NCI-H345 (cell line): Measurements from ENCODE around the gene MAGEA1.
"Not testable (repeated sequence)": the region's sequence is repeated elsewhere in the genome, so short reads cannot be mapped to it uniquely, and the experiment has no call there.

Experiments used
- DNase-seq: peaks from one replicate; lab custom pipeline; 2025; lab: John Stamatoyannopoulos, UW

The MAGEA1 gene, protein sequence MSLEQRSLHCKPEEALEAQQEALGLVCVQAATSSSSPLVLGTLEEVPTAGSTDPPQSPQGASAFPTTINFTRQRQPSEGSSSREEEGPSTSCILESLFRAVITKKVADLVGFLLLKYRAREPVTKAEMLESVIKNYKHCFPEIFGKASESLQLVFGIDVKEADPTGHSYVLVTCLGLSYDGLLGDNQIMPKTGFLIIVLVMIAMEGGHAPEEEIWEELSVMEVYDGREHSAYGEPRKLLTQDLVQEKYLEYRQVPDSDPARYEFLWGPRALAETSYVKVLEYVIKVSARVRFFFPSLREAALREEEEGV

DNA sequence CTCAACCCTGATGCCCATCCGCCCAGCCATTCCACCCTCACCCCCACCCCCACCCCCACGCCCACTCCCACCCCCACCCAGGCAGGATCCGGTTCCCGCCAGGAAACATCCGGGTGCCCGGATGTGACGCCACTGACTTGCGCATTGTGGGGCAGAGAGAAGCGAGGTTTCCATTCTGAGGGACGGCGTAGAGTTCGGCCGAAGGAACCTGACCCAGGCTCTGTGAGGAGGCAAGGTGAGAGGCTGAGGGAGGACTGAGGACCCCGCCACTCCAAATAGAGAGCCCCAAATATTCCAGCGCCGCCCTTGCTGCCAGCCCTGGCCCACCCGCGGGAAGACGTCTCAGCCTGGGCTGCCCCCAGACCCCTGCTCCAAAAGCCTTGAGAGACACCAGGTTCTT lies at the start of gene MAGEA1:
TSS of gene MAGEA1 (plus strand) at position 154 of the 400 bp plus-strand sequence. CDS start 3,106 bp downstream, outside the sequence.
- DNase-seq: no peak

DNA sequence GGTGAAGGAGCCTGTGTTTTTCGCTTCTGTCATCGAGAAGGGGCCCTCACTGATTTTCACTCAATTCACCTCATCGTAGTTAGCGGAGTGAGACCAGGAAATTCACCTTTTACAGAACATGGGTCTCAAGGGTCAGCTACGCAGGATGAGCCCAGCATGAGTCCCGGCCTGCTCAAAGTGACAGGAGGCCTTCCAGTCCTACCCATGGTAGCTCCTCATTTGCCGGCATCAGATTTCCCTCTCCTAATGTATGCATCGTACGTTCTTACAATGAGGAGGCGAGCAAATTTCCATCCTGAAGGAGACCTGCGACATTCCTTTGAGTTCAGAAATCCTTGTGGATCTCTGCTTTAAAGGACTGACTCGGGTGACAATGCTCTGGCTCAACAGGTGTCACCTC lies 46.2 kb upstream of the MAGEA1 start:
- not testable (repeated sequence) for DNase-seq

DNA sequence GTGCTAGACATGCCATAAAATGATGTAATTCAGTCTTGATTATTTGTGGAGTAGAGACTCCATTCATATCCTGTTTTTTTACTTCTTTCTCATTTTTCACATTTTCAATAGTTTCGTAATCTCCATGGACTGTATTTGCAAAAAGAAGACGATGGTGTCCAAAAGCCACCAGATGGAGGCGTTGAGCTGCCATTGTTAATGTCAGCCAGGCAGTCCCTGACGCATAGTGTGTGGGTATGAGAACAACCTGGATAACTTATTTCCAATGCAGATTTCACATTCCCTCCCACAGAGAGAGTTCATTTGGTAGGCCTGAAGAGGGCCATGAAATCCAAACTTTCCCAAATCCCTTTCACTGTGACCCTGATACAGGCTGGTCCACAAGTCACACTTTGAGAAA lies 40.0 kb upstream of the MAGEA1 start:
- DNase-seq: not testable (repeated sequence)

DNA sequence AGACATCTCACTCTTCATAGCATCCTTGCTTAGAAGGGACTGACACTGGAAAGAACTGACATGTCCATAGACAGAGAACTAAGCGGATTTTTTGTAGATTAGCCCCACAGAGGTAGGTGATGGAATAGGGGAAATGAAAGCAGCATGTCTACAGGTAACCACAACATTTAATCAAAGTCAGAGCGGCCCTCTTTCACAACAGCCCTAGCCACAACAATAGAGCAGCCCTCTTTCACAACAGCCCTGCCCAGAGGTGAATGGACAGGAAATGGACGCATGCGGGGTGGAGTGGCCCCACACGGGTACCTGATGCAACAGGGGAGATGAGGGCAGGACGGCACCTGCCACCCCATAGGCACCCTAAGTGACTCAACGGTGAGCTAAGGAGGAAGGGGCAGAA lies 32.8 kb upstream of the MAGEA1 start:
- DNase-seq: not testable (repeated sequence)

DNA sequence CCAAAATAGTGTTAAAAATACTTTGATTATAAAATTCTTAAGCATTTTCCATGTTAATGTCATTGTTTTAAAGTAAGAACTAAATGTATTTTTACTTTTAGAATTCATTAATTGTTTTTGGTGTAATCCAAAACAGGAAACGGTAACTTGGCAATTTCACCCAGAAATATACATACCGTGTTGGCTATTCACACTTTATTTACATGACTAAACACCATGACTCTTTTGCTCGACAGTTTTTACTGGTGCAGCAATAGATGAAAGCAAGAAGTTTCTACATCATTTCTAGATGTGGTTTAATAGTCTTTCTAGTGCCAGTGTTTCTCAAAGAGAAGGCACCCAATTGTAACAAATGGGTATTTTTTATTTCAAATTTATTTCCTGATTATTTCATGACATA lies 25.6 kb upstream of the MAGEA1 start:
- no peak for DNase-seq

DNA sequence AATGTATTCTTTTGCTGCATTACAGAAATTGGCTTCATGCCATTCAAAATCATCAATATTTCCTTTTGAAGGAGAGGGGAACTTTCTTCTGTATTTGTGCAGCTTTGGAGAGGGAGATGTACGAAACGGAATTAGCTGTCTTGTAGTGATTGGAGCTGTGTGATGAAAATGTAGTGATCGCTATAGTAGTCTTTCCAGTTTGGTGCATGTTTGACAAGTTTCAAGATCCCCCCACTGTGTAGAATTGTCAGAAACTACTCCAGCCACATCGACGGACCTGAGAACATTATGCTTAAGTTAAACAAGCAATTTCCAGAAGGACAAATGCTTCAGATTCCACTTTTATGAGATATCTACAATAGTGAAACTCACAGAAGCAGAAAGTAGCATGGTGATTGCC lies 21.6 kb upstream of the MAGEA1 start:
- DNase-seq: no peak

DNA sequence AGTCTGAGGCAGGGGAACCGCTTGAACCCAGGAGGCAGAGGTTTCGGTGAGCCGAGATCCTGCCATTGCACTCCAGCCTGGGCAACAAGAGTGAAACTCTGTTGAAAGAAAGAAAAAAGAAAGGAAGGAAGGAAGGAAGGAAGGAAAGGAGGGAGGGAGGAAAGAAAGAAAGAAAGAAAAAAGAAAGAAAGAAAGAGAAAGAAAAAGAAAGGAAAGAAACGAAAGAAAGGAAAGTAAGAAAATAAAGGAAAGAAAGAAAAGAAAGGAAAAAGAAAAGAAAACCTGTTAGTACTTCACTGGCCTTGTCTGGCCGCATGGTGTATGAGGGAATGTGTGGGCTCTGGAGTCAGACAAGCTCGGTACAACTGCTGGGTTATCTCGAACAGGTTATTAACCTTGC lies 20.8 kb upstream of the MAGEA1 start:
- no peak for DNase-seq

DNA sequence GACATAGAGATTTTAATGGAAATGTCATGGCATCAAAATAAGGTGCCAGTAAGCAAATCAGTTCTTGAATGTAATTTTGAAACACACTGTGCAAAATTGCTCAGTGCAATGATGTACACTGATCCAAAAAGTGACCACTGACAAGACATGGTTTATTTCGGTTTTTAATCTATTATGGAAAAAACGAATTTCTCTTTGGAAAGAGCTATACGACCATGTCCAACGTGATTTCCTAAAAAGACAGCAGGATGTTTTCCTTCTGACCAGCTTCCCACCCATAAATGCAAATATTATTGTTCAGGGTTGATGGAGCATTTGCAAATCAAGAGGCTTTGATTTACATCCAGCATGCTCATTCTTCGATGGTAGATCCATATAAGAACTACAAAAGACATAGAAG lies 17.1 kb upstream of the MAGEA1 start:
- no peak for DNase-seq

DNA sequence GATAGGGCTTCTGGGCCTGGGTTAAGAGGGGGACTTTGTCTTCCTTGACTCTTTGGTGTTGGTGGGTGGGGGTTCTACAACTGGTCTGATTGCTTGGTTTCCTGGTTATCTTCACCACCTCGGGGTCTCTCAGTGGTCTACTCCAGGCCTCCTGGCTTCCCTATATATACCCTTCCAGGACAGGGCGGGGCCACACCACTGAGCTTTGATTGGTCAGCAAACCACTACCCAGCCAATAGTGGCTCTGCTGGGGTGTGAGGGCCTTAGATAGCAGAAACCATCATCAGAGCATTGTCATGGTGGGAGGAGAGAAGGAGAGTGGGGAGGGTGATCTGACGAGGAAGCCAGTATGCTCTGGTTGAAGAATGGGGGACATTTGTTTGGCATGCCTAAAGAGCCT lies 14.4 kb upstream of the MAGEA1 start:
- no peak for DNase-seq

DNA sequence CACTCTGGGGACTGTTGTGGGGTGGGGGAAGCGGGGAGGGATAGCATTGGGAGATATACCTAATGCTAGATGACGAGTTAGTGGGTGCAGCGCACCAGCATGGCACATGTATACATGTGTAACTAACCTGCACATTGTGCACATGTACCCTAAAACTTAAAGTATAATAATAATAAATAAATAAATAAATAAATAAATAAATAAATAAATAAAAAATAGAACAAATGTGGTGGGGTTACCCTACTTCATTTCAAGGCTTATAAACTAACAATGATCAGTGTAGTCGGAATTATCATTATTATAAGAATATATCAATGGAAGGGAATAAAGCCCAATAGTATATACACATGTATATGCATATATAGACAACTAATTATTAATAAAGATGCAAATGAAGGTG lies 10.7 kb upstream of the MAGEA1 start:
- not testable (repeated sequence) for DNase-seq

DNA sequence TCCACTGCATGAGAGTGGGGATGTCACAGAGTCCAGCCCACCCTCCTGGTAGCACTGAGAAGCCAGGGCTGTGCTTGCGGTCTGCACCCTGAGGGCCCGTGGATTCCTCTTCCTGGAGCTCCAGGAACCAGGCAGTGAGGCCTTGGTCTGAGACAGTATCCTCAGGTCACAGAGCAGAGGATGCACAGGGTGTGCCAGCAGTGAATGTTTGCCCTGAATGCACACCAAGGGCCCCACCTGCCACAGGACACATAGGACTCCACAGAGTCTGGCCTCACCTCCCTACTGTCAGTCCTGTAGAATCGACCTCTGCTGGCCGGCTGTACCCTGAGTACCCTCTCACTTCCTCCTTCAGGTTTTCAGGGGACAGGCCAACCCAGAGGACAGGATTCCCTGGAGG lies 2.7 kb downstream of the MAGEA1 start:
- no peak for DNase-seq

DNA sequence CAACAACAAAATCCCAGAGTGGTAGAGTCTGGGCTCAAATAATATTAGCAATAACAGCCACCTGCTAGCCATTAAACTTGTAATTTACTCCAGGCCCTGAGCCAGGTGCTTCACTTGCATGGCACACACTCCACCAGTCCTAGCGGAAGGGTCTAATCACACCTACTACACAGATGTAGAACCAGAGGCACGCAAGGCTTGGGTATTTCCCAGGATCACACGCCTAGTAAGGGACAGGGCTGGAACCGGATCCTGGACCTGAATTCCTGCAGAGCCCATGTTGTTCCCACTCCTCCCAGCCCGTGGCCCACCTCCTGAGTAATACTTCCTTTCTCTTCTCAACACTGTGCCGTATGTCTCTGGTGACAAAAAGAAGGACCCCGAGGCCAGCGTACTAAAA lies 5.7 kb downstream of the MAGEA1 start:
- no peak for DNase-seq

DNA sequence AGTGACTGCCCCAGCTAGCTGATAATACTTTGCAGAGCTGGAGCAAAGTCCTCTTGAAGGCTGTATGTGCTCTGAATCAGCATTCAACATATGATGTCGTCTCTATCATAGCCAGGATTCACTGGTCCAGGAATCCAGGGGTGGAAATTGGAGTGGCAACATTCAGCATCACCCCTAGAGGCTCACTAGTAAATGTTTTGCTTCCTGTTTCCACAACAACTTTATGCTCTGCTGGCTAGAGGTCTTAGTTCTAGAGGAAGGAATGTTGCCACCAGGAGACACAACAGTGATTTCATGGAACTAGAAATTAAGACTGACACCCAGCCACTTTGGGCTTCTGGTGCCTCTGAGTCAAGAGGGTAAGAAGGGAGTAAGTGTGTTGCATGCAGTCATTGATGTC lies 11.3 kb downstream of the MAGEA1 start:
- DNase-seq: no peak

DNA sequence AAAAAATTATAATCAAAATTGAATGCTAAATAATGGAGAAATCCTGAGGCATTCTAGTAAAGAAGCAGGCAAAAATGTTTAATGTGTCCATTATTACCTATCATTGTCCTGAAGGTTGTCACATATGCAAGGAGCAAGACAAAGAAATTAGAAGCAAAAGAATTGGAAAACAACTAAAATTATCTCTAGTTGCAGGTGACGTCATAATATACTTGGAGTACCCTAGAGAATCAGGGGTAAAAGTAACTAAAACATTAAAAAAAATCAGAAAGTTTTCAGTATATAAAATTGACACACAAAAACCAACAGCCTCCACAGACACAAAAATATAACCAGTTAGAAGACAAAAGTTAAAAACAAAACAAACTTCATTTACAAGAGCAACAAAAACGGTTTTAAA lies 21.4 kb downstream of the MAGEA1 start:
- no peak for DNase-seq

DNA sequence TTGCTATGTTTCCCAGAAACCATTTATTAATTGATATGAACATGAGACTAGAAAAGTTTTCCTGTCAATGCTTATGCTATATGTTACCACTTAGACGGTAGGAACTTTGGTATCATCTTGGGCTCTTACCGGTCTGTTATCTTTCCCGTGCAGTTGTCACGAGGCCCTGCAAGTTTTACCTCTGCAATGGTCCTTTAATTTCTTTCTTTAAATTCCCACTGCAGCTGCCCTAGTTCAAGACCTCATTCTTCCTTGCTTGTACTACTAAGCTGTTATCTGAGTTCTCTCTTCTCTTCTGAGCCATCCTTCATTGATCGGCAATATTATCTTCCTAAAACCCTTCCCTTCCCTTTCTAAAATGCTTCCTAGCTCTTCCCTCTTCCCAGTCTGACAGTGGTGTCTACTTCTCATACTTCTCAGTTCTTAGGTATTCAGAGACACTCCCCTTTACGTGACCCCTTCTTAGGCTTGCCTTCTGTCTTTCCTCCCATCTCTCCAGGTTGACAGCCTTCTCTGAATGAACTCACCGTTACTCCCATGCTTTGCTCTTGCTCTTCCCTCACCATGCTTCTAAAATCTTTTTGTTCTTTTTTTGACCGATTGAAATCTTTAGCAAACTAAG lies 27.5 kb downstream of the MAGEA1 start:
- DNase-seq: no peak

DNA sequence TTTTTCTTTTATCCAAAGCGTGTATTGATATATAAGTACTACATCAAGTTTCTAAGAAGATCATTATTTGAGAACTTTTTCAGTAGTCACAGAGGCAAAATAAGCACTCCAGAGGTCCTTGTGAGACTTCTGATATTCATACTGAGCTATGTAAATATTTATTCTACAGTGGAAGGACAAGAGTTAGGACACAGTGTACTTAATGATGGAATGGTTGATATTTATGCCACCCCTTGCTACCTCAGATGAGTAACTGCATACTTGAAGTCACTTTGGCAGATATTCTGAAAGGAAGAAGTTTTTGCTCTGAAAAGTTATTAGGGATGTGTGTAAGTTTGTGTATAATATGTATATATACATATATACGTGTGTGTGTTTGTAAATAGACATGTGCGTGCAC lies 30.3 kb downstream of the MAGEA1 start:
- DNase-seq: no peak

DNA sequence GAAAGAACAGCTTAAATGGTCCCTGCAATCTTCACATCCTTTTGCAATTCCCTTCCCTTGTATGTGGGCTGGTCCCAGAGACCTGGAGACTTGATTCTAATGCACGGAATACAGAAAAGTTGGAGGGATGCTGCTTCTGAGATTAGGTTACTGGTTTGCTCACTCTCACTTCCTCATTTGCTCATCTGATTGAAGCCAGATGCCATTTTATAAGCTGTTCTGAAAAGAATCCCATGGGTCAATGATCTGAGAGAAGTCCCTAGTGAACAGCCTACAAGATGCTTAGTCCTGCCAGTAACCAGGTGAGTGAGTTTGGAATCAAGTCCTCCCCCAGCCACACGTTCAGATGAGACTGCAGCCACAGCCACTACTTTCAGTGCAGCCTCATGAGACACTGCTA lies 35.9 kb downstream of the MAGEA1 start:
- no peak for DNase-seq

DNA sequence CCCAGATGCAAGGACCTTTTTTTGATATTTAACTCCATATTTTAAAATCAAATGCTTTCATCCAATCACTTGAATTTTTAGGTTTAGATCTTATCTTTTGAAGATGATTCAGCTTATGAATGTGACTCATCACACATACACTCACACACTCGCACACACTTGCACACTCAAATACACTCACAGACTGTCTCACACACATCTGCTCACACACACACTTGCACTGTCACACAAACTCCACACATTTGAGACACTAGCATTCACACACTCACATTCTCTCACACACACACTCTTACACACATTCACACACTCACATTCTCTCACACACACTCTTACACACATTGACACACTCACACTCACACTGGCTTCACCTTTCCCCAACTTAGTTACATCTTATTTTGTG lies 37.8 kb downstream of the MAGEA1 start:
- no peak for DNase-seq

DNA sequence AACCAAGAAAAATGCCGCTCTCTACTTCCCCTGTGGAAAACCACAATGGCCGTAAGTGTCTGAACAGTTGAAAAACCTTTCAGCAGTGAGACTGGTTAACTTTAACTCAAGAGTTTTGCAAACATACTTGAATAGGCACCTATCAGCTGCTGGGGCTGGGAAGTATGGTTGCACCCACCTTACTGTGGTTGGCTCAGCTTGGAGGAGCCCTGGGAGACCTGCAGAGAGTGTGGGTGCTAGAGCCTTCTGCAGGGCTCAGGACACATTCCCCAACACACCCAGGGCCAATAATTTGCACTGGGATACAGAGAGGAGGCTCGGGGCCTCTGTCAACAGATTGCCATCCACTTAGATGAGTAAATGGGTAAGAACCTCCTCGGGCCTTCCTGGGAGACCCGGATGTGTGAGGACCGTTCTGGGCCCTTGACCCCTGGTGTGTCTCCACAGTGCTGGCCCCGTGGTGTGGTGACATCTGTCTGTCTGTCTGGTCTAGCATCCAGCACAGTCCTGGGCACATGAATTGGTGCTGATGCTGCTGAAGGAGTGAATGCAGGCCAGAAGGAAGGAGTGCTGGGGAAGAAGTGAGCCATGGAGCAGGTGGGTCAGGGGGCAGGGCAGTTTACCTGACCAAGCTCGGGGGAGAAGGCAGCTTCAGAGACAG lies 46.5 kb downstream of the MAGEA1 start:
- DNase-seq: no peak

DNA sequence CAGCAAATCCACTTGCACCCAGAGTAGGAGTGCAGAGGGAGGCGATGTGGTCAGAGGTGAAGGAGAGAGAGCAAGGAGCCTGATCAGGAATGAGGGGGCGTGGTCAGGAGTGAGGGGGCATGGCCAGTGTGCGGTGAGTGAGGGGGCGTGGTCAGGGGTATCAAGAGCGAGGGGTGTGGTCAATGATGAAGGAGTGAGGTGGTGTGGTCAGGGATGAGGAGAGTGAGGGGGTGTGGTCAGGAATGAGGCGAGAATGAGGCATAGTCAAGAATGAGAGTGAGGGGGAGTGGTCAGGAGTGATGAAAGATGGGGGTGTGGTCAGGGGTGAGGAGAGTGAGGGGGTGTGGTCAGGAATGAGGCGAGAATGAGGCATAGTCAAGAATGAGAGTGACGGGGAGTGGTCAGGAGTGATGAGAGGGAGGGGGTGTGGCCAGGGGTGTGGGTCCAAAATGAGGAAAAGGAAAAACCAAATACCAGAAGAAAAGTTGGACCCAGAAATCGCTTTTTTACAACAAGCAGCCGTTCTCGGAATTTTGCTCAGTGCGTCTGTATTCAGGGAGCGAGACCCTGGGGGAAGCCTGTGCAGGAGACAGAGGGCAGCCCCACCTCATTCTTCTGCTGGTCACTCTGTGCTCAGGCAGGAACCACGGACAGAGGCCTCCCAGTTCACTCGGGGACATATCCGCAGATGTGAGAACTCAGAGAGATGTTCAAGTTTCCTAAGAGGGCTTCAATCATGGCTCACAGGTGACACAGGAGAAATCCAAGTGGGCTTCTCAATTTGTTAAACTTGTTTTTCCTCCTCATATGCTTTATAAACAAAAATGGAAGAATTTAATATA lies 47.5 kb downstream of the MAGEA1 start:
- DNase-seq: no peak
